H1 (cell line): ENCODE data around the gene NOS1AP. TPM values are rescaled to one million over a fixed set of nuclear protein-coding genes. Genes with fewer than 3 reads are reported as not detected.

Source experiments
- polyA plus RNA-seq, 7 experiments: library from polyadenylated mRNA; depleted of rRNA in 3 of 7; stranded (reverse) in 5 of 7; unstranded in 2 of 7; fragments of >200 nt in 5 of 7; fragments of 200-250 nt in 2 of 7; gene quantifications; 1 replicate in 5 of 7; 2 replicates in 1 of 7; 4 replicates in 1 of 7; pipeline versions ENCODE4 v1.2.1 to v1.2.3, GENCODE V29; 2011 to 2013; ENCODE audit warnings: missing spikeins in 2 of 7, mixed read lengths in 2 of 7
- total RNA-seq: library from RNA; stranded (reverse); fragmentation: NEBNext Ultra II Directional; extraction: Animal tissue kit (Norgen Biotek cat#: 25700); gene quantifications from 2 replicates; pipeline ENCODE4 v1.2.1, GENCODE V29; 2021
- TF ChIP-seq, protein P1 (sequence below): fragments of 300-600 bp; sonication (generic); IDR thresholded peaks from 2 replicates; pipeline ENCODE4 v1.7.1; 2012; ENCODE audit warnings: low read length, moderate library complexity, mild to moderate bottlenecking, inconsistent platforms; ENCODE audit not compliant: insufficient replicate concordance

NOS1AP gene
- total and polyA plus RNA-seq, 2 of the 8 experiments (the other 6 are each of a cell fraction or from before 2014, with no cell fraction given) = 2.4 to 12.1 TPM

DNA sequence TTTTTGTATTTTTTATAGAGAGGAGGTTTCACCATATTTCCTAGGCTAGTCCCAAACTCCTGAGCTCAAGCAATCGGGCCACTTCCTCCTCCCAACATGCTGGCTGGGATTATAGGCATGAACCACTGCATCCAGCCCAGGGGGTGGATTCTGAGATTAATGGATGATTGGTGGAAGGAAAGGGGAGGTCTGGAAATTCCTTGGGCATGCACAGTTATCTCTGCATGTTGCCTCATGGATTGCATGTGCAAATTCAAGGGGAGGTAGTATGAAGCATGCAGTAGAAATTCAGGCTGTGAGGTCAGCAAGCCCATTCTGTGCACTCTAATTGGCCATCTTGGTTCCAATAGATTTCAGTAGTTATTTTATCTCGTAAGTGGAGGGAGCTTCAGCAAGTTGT lies 182.7 kb downstream of the NOS1AP start (continued):
- TF ChIP-seq, protein P1, sequence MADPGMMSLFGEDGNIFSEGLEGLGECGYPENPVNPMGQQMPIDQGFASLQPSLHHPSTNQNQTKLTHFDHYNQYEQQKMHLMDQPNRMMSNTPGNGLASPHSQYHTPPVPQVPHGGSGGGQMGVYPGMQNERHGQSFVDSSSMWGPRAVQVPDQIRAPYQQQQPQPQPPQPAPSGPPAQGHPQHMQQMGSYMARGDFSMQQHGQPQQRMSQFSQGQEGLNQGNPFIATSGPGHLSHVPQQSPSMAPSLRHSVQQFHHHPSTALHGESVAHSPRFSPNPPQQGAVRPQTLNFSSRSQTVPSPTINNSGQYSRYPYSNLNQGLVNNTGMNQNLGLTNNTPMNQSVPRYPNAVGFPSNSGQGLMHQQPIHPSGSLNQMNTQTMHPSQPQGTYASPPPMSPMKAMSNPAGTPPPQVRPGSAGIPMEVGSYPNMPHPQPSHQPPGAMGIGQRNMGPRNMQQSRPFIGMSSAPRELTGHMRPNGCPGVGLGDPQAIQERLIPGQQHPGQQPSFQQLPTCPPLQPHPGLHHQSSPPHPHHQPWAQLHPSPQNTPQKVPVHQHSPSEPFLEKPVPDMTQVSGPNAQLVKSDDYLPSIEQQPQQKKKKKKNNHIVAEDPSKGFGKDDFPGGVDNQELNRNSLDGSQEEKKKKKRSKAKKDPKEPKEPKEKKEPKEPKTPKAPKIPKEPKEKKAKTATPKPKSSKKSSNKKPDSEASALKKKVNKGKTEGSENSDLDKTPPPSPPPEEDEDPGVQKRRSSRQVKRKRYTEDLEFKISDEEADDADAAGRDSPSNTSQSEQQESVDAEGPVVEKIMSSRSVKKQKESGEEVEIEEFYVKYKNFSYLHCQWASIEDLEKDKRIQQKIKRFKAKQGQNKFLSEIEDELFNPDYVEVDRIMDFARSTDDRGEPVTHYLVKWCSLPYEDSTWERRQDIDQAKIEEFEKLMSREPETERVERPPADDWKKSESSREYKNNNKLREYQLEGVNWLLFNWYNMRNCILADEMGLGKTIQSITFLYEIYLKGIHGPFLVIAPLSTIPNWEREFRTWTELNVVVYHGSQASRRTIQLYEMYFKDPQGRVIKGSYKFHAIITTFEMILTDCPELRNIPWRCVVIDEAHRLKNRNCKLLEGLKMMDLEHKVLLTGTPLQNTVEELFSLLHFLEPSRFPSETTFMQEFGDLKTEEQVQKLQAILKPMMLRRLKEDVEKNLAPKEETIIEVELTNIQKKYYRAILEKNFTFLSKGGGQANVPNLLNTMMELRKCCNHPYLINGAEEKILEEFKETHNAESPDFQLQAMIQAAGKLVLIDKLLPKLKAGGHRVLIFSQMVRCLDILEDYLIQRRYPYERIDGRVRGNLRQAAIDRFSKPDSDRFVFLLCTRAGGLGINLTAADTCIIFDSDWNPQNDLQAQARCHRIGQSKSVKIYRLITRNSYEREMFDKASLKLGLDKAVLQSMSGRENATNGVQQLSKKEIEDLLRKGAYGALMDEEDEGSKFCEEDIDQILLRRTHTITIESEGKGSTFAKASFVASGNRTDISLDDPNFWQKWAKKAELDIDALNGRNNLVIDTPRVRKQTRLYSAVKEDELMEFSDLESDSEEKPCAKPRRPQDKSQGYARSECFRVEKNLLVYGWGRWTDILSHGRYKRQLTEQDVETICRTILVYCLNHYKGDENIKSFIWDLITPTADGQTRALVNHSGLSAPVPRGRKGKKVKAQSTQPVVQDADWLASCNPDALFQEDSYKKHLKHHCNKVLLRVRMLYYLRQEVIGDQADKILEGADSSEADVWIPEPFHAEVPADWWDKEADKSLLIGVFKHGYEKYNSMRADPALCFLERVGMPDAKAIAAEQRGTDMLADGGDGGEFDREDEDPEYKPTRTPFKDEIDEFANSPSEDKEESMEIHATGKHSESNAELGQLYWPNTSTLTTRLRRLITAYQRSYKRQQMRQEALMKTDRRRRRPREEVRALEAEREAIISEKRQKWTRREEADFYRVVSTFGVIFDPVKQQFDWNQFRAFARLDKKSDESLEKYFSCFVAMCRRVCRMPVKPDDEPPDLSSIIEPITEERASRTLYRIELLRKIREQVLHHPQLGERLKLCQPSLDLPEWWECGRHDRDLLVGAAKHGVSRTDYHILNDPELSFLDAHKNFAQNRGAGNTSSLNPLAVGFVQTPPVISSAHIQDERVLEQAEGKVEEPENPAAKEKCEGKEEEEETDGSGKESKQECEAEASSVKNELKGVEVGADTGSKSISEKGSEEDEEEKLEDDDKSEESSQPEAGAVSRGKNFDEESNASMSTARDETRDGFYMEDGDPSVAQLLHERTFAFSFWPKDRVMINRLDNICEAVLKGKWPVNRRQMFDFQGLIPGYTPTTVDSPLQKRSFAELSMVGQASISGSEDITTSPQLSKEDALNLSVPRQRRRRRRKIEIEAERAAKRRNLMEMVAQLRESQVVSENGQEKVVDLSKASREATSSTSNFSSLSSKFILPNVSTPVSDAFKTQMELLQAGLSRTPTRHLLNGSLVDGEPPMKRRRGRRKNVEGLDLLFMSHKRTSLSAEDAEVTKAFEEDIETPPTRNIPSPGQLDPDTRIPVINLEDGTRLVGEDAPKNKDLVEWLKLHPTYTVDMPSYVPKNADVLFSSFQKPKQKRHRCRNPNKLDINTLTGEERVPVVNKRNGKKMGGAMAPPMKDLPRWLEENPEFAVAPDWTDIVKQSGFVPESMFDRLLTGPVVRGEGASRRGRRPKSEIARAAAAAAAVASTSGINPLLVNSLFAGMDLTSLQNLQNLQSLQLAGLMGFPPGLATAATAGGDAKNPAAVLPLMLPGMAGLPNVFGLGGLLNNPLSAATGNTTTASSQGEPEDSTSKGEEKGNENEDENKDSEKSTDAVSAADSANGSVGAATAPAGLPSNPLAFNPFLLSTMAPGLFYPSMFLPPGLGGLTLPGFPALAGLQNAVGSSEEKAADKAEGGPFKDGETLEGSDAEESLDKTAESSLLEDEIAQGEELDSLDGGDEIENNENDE = no peak
- TF ChIP-seq, all 59 proteins: peak for 0
